Activated naive CD8-positive, alpha-beta T cell (primary cell): ENCODE results near the gene PKDCC.

Experiments
- H3K27ac Mint-ChIP-seq: one replicate; pipeline ENCODE4 v1.8.0; 2021; ENCODE audit warnings: mixed read lengths
- H3K27me3 Mint-ChIP-seq: one replicate; pipeline ENCODE4 v1.8.0; 2021; ENCODE audit warnings: mixed read lengths
- H3K36me3 Mint-ChIP-seq: one replicate; pipeline ENCODE4 v1.8.0; 2021; ENCODE audit warnings: mixed read lengths
- H3K4me1 Mint-ChIP-seq: one replicate; pipeline ENCODE4 v1.8.0; 2021; ENCODE audit warnings: low read depth, mixed read lengths
- H3K4me3 Mint-ChIP-seq: one replicate; pipeline ENCODE4 v1.8.0; 2021; ENCODE audit warnings: mild to moderate bottlenecking, mixed read lengths
- H3K9me3 Mint-ChIP-seq: one replicate; pipeline ENCODE4 v1.8.0; 2021; ENCODE audit warnings: low read depth, mixed read lengths

Gene PKDCC

GRCh38 chr2:42096869-42097591 lies 49.2 kb downstream of the PKDCC start:
- no peaks in the 10 kb centered on the region for H3K36me3 Mint-ChIP-seq
- H3K4me1 Mint-ChIP-seq, result peaks cover 47% of the 10 kb centered on the region
- H3K27me3 Mint-ChIP-seq, result no peaks in the 10 kb centered on the region
- H3K9me3 Mint-ChIP-seq, result peaks cover 4% of the 10 kb centered on the region
- H3K27ac Mint-ChIP-seq, result peak overlapping the region; percentile 46
- no peak overlapping the region for H3K4me3 Mint-ChIP-seq

- Mint-ChIP-seq H3K4me1 (peaks cover 51% of the 10 kb centered on the region), H3K9me3 (peaks cover 4% of the 10 kb centered on the region), H3K27ac (peak overlapping the region; percentile 41), H3K4me3 (peak overlapping the region; percentile 49), H3K36me3 (no peaks in the 10 kb centered on the region), H3K27me3 (no peaks in the 10 kb centered on the region)
Measured at GRCh38 chr2:42098571-42099437, 51.0 kb downstream of the PKDCC start.

GRCh38 chr2:42099438-42100173 lies 51.8 kb downstream of the PKDCC start:
- no peaks in the 10 kb centered on the region for H3K27me3 Mint-ChIP-seq
- H3K4me1 Mint-ChIP-seq, result peaks cover 51% of the 10 kb centered on the region
- H3K9me3 Mint-ChIP-seq, result peaks cover 4% of the 10 kb centered on the region

GRCh38 chr2:42100683-42101205 lies 52.9 kb downstream of the PKDCC start:
- H3K36me3 Mint-ChIP-seq, result no peaks in the 10 kb centered on the region
- H3K4me3 Mint-ChIP-seq, result peak overlapping the region; percentile 32
- peaks cover 51% of the 10 kb centered on the region for H3K4me1 Mint-ChIP-seq
- H3K27me3 Mint-ChIP-seq, result no peaks in the 10 kb centered on the region
- H3K27ac Mint-ChIP-seq, result peak overlapping the region; percentile 52
- peaks cover 4% of the 10 kb centered on the region for H3K9me3 Mint-ChIP-seq

More at GRCh38 chr2:42099438-42100173, 51.8 kb downstream of the PKDCC start:
- H3K36me3 Mint-ChIP-seq, result no peaks in the 10 kb centered on the region
- H3K27ac Mint-ChIP-seq, result no peak overlapping the region
- H3K4me3 Mint-ChIP-seq, result peak overlapping the region; percentile 49

GRCh38 chr2:42101206-42102023 lies 53.6 kb downstream of the PKDCC start:
- Mint-ChIP-seq H3K4me3 (peak overlapping the region; percentile 83), H3K27me3 (no peaks in the 10 kb centered on the region), H3K4me1 (peaks cover 48% of the 10 kb centered on the region), H3K27ac (peak overlapping the region; percentile 96), H3K9me3 (peaks cover 4% of the 10 kb centered on the region), H3K36me3 (no peaks in the 10 kb centered on the region)

GRCh38 chr2:42102024-42102590 lies 54.3 kb downstream of the PKDCC start:
- H3K4me3 Mint-ChIP-seq, result peak overlapping the region; percentile 83
- no peaks in the 10 kb centered on the region for H3K36me3 Mint-ChIP-seq
- no peaks in the 10 kb centered on the region for H3K27me3 Mint-ChIP-seq
- H3K4me1 Mint-ChIP-seq, result peaks cover 45% of the 10 kb centered on the region
- peaks cover 4% of the 10 kb centered on the region for H3K9me3 Mint-ChIP-seq
- peak overlapping the region; percentile 96 for H3K27ac Mint-ChIP-seq

GRCh38 chr2:42102591-42103450 lies 55.0 kb downstream of the PKDCC start:
- Mint-ChIP-seq H3K36me3 (no peaks in the 10 kb centered on the region), H3K9me3 (peaks cover 4% of the 10 kb centered on the region), H3K27ac (peak overlapping the region; percentile 96), H3K4me1 (peaks cover 38% of the 10 kb centered on the region), H3K4me3 (peak overlapping the region; percentile 83), H3K27me3 (no peaks in the 10 kb centered on the region)

GRCh38 chr2:42103829-42104228 lies 56.0 kb downstream of the PKDCC start:
- Mint-ChIP-seq H3K27ac (peak overlapping the region; percentile 78), H3K36me3 (no peaks in the 10 kb centered on the region), H3K27me3 (no peaks in the 10 kb centered on the region), H3K9me3 (peaks cover 4% of the 10 kb centered on the region), H3K4me3 (peak overlapping the region; percentile 49), H3K4me1 (peaks cover 28% of the 10 kb centered on the region)

- Mint-ChIP-seq H3K4me1 (peaks cover 20% of the 10 kb centered on the region), H3K27me3 (no peaks in the 10 kb centered on the region), H3K4me3 (peak overlapping the region; percentile 9), H3K27ac (peak overlapping the region; percentile 78), H3K9me3 (peaks cover 4% of the 10 kb centered on the region), H3K36me3 (no peaks in the 10 kb centered on the region)
Measured at GRCh38 chr2:42104621-42105020, 56.8 kb downstream of the PKDCC start.

- H3K9me3 Mint-ChIP-seq, result no peaks in the 10 kb centered on the region
- H3K4me3 Mint-ChIP-seq, result no peak overlapping the region
- peaks cover 11% of the 10 kb centered on the region for H3K4me1 Mint-ChIP-seq
- H3K27ac Mint-ChIP-seq, result no peak overlapping the region
- H3K36me3 Mint-ChIP-seq, result no peaks in the 10 kb centered on the region
- H3K27me3 Mint-ChIP-seq, result no peaks in the 10 kb centered on the region
Measured at GRCh38 chr2:42105330-42106256, 57.8 kb downstream of the PKDCC start.

GRCh38 chr2:42106257-42106816 lies 58.5 kb downstream of the PKDCC start:
- Mint-ChIP-seq H3K9me3 (no peaks in the 10 kb centered on the region), H3K27me3 (no peaks in the 10 kb centered on the region), H3K36me3 (no peaks in the 10 kb centered on the region), H3K27ac (no peak overlapping the region), H3K4me1 (peaks cover 9% of the 10 kb centered on the region), H3K4me3 (no peak overlapping the region)
